Measurements from ENCODE around the gene LRRC4C. TPM values are rescaled to one million over a fixed set of nuclear protein-coding genes. Genes with fewer than 3 reads are reported as not detected.

LRRC4C gene
- total RNA-seq, 6 experiments from 2014 or later: not detected

GRCh38 chr11:41404109-41404508 lies 55.3 kb downstream of the LRRC4C start:
- H3K27me3 Mint-ChIP-seq (ENCODE audit: insufficient read depth): no peaks in the 10 kb centered on the region
- no peaks in the 10 kb centered on the region for H3K36me3 Mint-ChIP-seq (ENCODE audit: low read depth)
- H3K4me1 Mint-ChIP-seq (ENCODE audit: low read depth): no peaks in the 10 kb centered on the region
- no peak overlapping the region for H3K4me3 Mint-ChIP-seq
- TF ChIP-seq CTCF (IDR thresholded peaks at IDR 0.05): no peak
- H3K9me3 Mint-ChIP-seq: peaks cover 12% of the 10 kb centered on the region
- DNase-seq: no peak
- no peak overlapping the region for H3K27ac Mint-ChIP-seq

- Mint-ChIP-seq H3K27me3 (ENCODE audit: insufficient read depth) (no peaks in the 10 kb centered on the region), H3K36me3 (ENCODE audit: low read depth) (no peaks in the 10 kb centered on the region), H3K27ac (no peak overlapping the region), H3K9me3 (peaks cover 14% of the 10 kb centered on the region), H3K4me1 (ENCODE audit: low read depth) (no peaks in the 10 kb centered on the region), H3K4me3 (no peak overlapping the region)
- no peak for DNase-seq
- no peak for TF ChIP-seq CTCF (IDR thresholded peaks at IDR 0.05)
Observed at GRCh38 chr11:41403458-41403857, 56.0 kb downstream of the LRRC4C start.

GRCh38 chr11:41400819-41401382 lies 58.6 kb downstream of the LRRC4C start:
- Mint-ChIP-seq H3K4me1 (ENCODE audit: low read depth) (no peaks in the 10 kb centered on the region), H3K36me3 (ENCODE audit: low read depth) (0 out of 2 replicates have a peak, but pooled peaks cover 5% of the 10 kb centered on the region), H3K27ac (no peak overlapping the region), H3K9me3 (peaks cover 29% of the 10 kb centered on the region), H3K27me3 (ENCODE audit: insufficient read depth) (no peaks in the 10 kb centered on the region), H3K4me3 (no peak overlapping the region)
- TF ChIP-seq CTCF (IDR thresholded peaks at IDR 0.05): no peak
- no peak for DNase-seq

GRCh38 chr11:41400124-41400523 lies 59.3 kb downstream of the LRRC4C start:
- Mint-ChIP-seq H3K9me3 (peaks cover 33% of the 10 kb centered on the region), H3K4me1 (ENCODE audit: low read depth) (no peaks in the 10 kb centered on the region), H3K36me3 (ENCODE audit: low read depth) (0 out of 2 replicates have a peak, but pooled peaks cover 5% of the 10 kb centered on the region), H3K27ac (no peak overlapping the region), H3K27me3 (ENCODE audit: insufficient read depth) (no peaks in the 10 kb centered on the region), H3K4me3 (no peak overlapping the region)
- TF ChIP-seq CTCF (IDR thresholded peaks at IDR 0.05): no peak
- no peak for DNase-seq

- no peak overlapping the region for H3K27ac Mint-ChIP-seq
- peaks cover 41% of the 10 kb centered on the region for H3K9me3 Mint-ChIP-seq
- no peaks in the 10 kb centered on the region for H3K4me1 Mint-ChIP-seq (ENCODE audit: low read depth)
- no peaks in the 10 kb centered on the region for H3K27me3 Mint-ChIP-seq (ENCODE audit: insufficient read depth)
- H3K4me3 Mint-ChIP-seq: no peak overlapping the region
- no peak for TF ChIP-seq CTCF (IDR thresholded peaks at IDR 0.05)
- DNase-seq: no peak
- H3K36me3 Mint-ChIP-seq (ENCODE audit: low read depth): 0 out of 2 replicates have a peak, but pooled peaks cover 5% of the 10 kb centered on the region
Observed at GRCh38 chr11:41399323-41399722, 60.1 kb downstream of the LRRC4C start.
